K562 (cell line): ENCODE results near the gene ATP5F1D. TPM values are rescaled to one million over a fixed set of nuclear protein-coding genes. Genes with fewer than 3 reads are reported as not detected.
A peak's percentile ranks its signal among the peaks of the same experiment; 100 is the strongest.

Source experiments
- GATAD2B ChIP-seq: fragments of 450-650 bp; IDR thresholded peaks from 2 replicates; pipeline ENCODE4 v1.6.1; 2017; ENCODE audit warnings: mild to moderate bottlenecking, borderline replicate concordance
- HMGN3 ChIP-seq: IDR thresholded peaks from 2 replicates; pipeline ENCODE4 v1.6.1; 2011; ENCODE audit warnings: borderline replicate concordance, low read depth, mild to moderate bottlenecking, mixed read lengths, low read length; ENCODE audit not compliant: insufficient read length; ENCODE audit errors: extremely low read depth
- KLF10 ChIP-seq: fragments of 250-450 bp; sonication (Bioruptor Pico); IDR thresholded peaks from 2 replicates; pipeline ENCODE4 v1.6.1; 2021; ENCODE audit warnings: matching md5 sums
- MYC ChIP-seq, 2 experiments: fragments of 250-450 bp in 1 of 2; sonication (Bioruptor Pico) in 1 of 2; IDR thresholded peaks; 2 replicates each; pipeline versions ENCODE4 v1.5.1 to v1.6.1; 2012 to 2021; ENCODE audit warnings: low read depth in 2 of 2, borderline replicate concordance in 1 of 2, improper control_type of control experiment in 1 of 2, low read length in 1 of 2, mild to moderate bottlenecking in 1 of 2, moderate library complexity in 1 of 2
- NFE2L1 ChIP-seq: fragments of 450-650 bp; IDR thresholded peaks from 2 replicates; pipeline ENCODE4 v1.6.1; 2016; ENCODE audit warnings: missing genetic modification characterization, low read depth, mild to moderate bottlenecking, missing compliant biosample characterization, moderate library complexity, borderline replicate concordance
- SMAD4 ChIP-seq: fragments of 250-450 bp; sonication (Bioruptor Pico); conservative IDR thresholded peaks from 2 replicates; pipeline ENCODE4 v1.8.0; 2021; ENCODE audit warnings: inconsistent platforms, mild to moderate bottlenecking, moderate library complexity
- VEZF1 ChIP-seq: fragments of 200-800 bp; sonication (Bioruptor generic); IDR thresholded peaks from 2 replicates; pipeline ENCODE4 v1.6.1; 2017; ENCODE audit warnings: missing genetic modification characterization, missing compliant biosample characterization
- ZNF431 ChIP-seq: sonication (generic); formaldehyde crosslinking; IDR thresholded peaks from 2 replicates; pipeline ENCODE4 v1.8.0; 2022; ENCODE audit warnings: mild to moderate bottlenecking, missing genetic modification reagents
- ZNF444 ChIP-seq: fragments of 250-450 bp; sonication (Bioruptor Pico); IDR thresholded peaks from 2 replicates; pipeline ENCODE4 v1.4.0; 2020; ENCODE audit warnings: mild to moderate bottlenecking, moderate library complexity
- ZNF639 ChIP-seq, 2 experiments: fragments of 200-800 bp in 1 of 2; sonication (Bioruptor generic) in 1 of 2; sonication (generic) in 1 of 2; formaldehyde crosslinking in 1 of 2; IDR thresholded peaks in 1 of 2; conservative IDR thresholded peaks in 1 of 2; 2 replicates each; pipeline versions ENCODE4 v1.5.0 to v1.6.1; 2016 to 2020; ENCODE audit warnings: missing compliant biosample characterization in 1 of 2, missing genetic modification characterization in 1 of 2, missing genetic modification reagents in 1 of 2
- polyA plus RNA-seq, 8 experiments: library from polyadenylated mRNA; depleted of rRNA in 4 of 8; stranded (reverse) in 5 of 8; unstranded in 3 of 8; fragments of >200 nt; fragmentation: Nextera tagmentation in 2 of 8; fragmentation: Illumina TruSeq in 1 of 8; extraction: Ambion mirVana in 2 of 8; extraction: Trizol in 1 of 8; gene quantifications; 2 replicates each; pipeline versions ENCODE4 v1.2.1 to v1.2.3, GENCODE V29; 2011 to 2014; ENCODE audit warnings: inconsistent platforms in 1 of 8, missing spikeins in 1 of 8
- total RNA-seq, 7 experiments: library from RNA; depleted of rRNA in 6 of 7; stranded (reverse); fragments of >200 nt in 6 of 7; fragmentation: Illumina TruSeq in 2 of 7; extraction: Trizol in 2 of 7; gene quantifications; 2 replicates each; pipeline versions ENCODE4 v1.2.1 to v1.2.3, GENCODE V29; 2011 to 2021; ENCODE audit warnings: low replicate concordance in 1 of 7
- TF ChIP-seq, protein P1 (sequence below): fragments of 450-650 bp; formaldehyde crosslinking; IDR thresholded peaks from 2 replicates; pipeline ENCODE4 v1.4.0; 2020; ENCODE audit warnings: mild to moderate bottlenecking, mixed read lengths

Gene ATP5F1D
- total and polyA plus RNA-seq, 9 of the 15 experiments (the other 6 are each of a cell fraction or from before 2014, with no cell fraction given): 3.9 to 409 (median 36.8) TPM

DNA sequence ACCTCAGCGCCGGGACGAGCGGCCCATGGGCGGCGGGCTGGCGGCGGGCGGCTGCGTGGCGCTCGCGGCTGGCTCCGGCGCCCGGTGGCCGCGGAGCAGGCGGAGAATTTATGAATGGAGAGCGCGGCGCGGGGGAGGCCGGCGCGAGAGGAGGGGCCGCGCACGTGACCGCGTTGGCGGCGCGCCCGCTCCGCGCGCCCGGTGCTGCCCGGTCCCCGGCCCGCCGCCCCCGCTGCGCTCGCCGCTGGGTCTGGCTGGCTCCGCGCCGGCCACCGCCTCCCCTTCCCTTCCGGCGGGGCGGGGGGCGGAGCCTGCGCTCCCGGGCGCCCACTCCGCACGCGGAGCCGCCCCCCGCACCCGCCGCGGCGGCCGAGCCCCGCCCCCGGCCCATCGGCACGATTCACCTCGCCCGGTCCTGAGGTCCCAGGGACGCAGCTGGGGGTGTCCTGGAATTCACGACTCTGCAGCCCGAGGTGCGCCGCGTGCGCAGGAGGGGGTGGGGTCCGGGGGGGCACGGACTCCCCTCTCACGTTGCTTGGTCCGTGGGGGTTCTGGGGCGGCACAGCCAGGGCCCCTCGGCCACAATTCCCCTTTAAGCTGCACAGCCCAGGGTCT, 3.7 kb upstream of the ATP5F1D start, which contains the start of gene CBARP (continued):
- TF ChIP-seq ZNF639 (CRISPR knock-in tag; conservative IDR thresholded peaks at IDR 0.05 in 1 of 2, IDR thresholded peaks at IDR 0.05 in 1 of 2) (peak in 1 of 2 experiments; percentile 98; a peak in 2 of 4 replicates), NFE2L1 (no peak), KLF10 (CRISPR knock-in tag) (no peak), HMGN3 (peak; percentile 84), ZNF444 (CRISPR knock-in tag) (no peak), GATAD2B (peak; percentile 89; the same call in 1 of the 2 replicates), ZNF431 (no peak), VEZF1 (CRISPR knock-in tag) (peak; percentile 82), MYC (IDR thresholded peaks at IDR 0.05; ENCODE audit: low read depth, low read length) (0 out of 2 replicates have a peak, but pooled peaks have one; percentile 14), MYC (CRISPR knock-in tag; IDR thresholded peaks at IDR 0.05; ENCODE audit: borderline replicate concordance, low read depth) (no peak), SMAD4 (CRISPR knock-in tag) (peak; percentile 77)
- TF ChIP-seq, protein P1, sequence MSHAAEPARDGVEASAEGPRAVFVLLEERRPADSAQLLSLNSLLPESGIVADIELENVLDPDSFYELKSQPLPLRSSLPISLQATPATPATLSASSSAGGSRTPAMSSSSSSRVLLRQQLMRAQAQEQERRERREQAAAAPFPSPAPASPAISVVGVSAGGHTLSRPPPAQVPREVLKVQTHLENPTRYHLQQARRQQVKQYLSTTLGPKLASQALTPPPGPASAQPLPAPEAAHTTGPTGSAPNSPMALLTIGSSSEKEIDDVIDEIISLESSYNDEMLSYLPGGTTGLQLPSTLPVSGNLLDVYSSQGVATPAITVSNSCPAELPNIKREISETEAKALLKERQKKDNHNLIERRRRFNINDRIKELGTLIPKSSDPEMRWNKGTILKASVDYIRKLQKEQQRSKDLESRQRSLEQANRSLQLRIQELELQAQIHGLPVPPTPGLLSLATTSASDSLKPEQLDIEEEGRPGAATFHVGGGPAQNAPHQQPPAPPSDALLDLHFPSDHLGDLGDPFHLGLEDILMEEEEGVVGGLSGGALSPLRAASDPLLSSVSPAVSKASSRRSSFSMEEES: peak; percentile 10; the same call in 1 of the 2 replicates
